Measurements from ENCODE around the gene CC2D2A.

The CC2D2A gene

GRCh38 chr4:15577508-15577907 is 107.8 kb downstream of the CC2D2A start:
- TF ChIP-seq MAX (IDR thresholded peaks at IDR 0.05; ENCODE audit: low read depth, low read length), result no peak
- no peak for DNase-seq (ENCODE audit: low read depth)
- no peak overlapping the region for H3K4me3 ChIP-seq (ENCODE audit: low read depth, low read length)

- no peak for DNase-seq (ENCODE audit: low read depth)
- no peak overlapping the region for H3K4me3 ChIP-seq (ENCODE audit: low read depth, low read length)
- no peak for TF ChIP-seq CTCF (IDR thresholded peaks at IDR 0.05; ENCODE audit: low read depth, low read length)
- TF ChIP-seq MAX (IDR thresholded peaks at IDR 0.05; ENCODE audit: low read depth, low read length), result no peak
- no peak for TF ChIP-seq MYC (IDR thresholded peaks at IDR 0.05; ENCODE audit: low read depth, low read length)
- TF ChIP-seq POLR2A (IDR thresholded peaks at IDR 0.05; ENCODE audit: extremely low read depth, insufficient read length), result no peak
Observed at GRCh38 chr4:15584785-15585184, 115.1 kb downstream of the CC2D2A start.

GRCh38 chr4:15585331-15585730 is 115.6 kb downstream of the CC2D2A start:
- TF ChIP-seq MYC (IDR thresholded peaks at IDR 0.05; ENCODE audit: low read depth, low read length), result no peak
- TF ChIP-seq MAX (IDR thresholded peaks at IDR 0.05; ENCODE audit: low read depth, low read length), result no peak
- no peak for DNase-seq (ENCODE audit: low read depth)
- no peak overlapping the region for H3K4me3 ChIP-seq (ENCODE audit: low read depth, low read length)

GRCh38 chr4:15586066-15586465 is 116.4 kb downstream of the CC2D2A start:
- TF ChIP-seq CTCF (IDR thresholded peaks at IDR 0.05; ENCODE audit: low read depth, low read length) (no peak), MAX (IDR thresholded peaks at IDR 0.05; ENCODE audit: low read depth, low read length) (no peak), POLR2A (IDR thresholded peaks at IDR 0.05; ENCODE audit: extremely low read depth, insufficient read length) (no peak), MYC (IDR thresholded peaks at IDR 0.05; ENCODE audit: low read depth, low read length) (no peak)
- no peak for DNase-seq (ENCODE audit: low read depth)

GRCh38 chr4:15587649-15588048 is 118.0 kb downstream of the CC2D2A start:
- DNase-seq (ENCODE audit: low read depth), result no peak
- H3K4me3 ChIP-seq (ENCODE audit: low read depth, low read length), result no peak overlapping the region
- TF ChIP-seq POLR2A (IDR thresholded peaks at IDR 0.05; ENCODE audit: extremely low read depth, insufficient read length) (no peak), CTCF (IDR thresholded peaks at IDR 0.05; ENCODE audit: low read depth, low read length) (no peak), MAX (IDR thresholded peaks at IDR 0.05; ENCODE audit: low read depth, low read length) (no peak), MYC (IDR thresholded peaks at IDR 0.05; ENCODE audit: low read depth, low read length) (no peak)

More at GRCh38 chr4:15586066-15586465, 116.4 kb downstream of the CC2D2A start:
- H3K4me3 ChIP-seq (ENCODE audit: low read depth, low read length), result no peak overlapping the region

- TF ChIP-seq POLR2A (IDR thresholded peaks at IDR 0.05; ENCODE audit: extremely low read depth, insufficient read length), result no peak
- TF ChIP-seq MAX (IDR thresholded peaks at IDR 0.05; ENCODE audit: low read depth, low read length), result no peak
- no peak for TF ChIP-seq CTCF (IDR thresholded peaks at IDR 0.05; ENCODE audit: low read depth, low read length)
- no peak for TF ChIP-seq MYC (IDR thresholded peaks at IDR 0.05; ENCODE audit: low read depth, low read length)
- no peak overlapping the region for H3K4me3 ChIP-seq (ENCODE audit: low read depth, low read length)
Observed at GRCh38 chr4:15592799-15593198, 123.1 kb downstream of the CC2D2A start.

GRCh38 chr4:15598644-15599043 is 129.0 kb downstream of the CC2D2A start:
- no peak overlapping the region for H3K4me3 ChIP-seq (ENCODE audit: low read depth, low read length)
- no peak for TF ChIP-seq MAX (IDR thresholded peaks at IDR 0.05; ENCODE audit: low read depth, low read length)
- no peak for DNase-seq (ENCODE audit: low read depth)

More at GRCh38 chr4:15592799-15593198, 123.1 kb downstream of the CC2D2A start:
- DNase-seq (ENCODE audit: low read depth), result no peak
